Right lobe of liver (tissue), 6 donors: ENCODE data around the gene FAHD2B. TPM values are rescaled to one million over a fixed set of nuclear protein-coding genes. Genes with fewer than 3 reads are reported as not detected.
"Not testable (repeated sequence)": the region's sequence is repeated elsewhere in the genome, so short reads cannot be mapped to it uniquely, and the experiment has no call there.

Source experiments
- ATAC-seq, 4 donors: fragments of 200-7000 bp; cut with Tn5 transposase; one replicate each; pipeline ENCODE4 v1.9.1; 2020; ENCODE audit warnings: mild to moderate bottlenecking in 4 of 4, moderate library complexity in 4 of 4
- DNase-seq, 3 donors: peaks; one replicate each; pipeline ENCODE4 v3.0.0-alpha.2; 2020
- H3K27ac ChIP-seq, 3 donors: fragments of 200-600 bp; one replicate each; pipeline ENCODE4 v1.8.0; 2022
- H3K27me3 ChIP-seq, 2 donors: fragments of 200-600 bp; one replicate each; pipeline ENCODE4 v1.8.0; 2022
- H3K36me3 ChIP-seq, 4 donors: fragments of 200-600 bp; sonication (generic) in 1 of 4; one replicate each; pipeline versions ENCODE4 v1.5.1 to v1.8.0; 2017 to 2022; ENCODE audit warnings: control low read depth in 1 of 4
- H3K4me1 ChIP-seq, 4 donors: fragments of 200-600 bp; sonication (generic) in 1 of 4; one replicate each; pipeline versions ENCODE4 v1.5.1 to v1.8.0; 2017 to 2022; ENCODE audit warnings: control low read depth in 1 of 4
- H3K4me3 ChIP-seq, 3 donors: fragments of 200-600 bp; one replicate each; pipeline ENCODE4 v1.8.0; 2022
- H3K9me3 ChIP-seq, 4 donors: fragments of 200-600 bp; sonication (generic) in 1 of 4; one replicate each; pipeline versions ENCODE4 v1.5.1 to v1.8.0; 2017 to 2022; ENCODE audit warnings: control low read depth in 1 of 4
- WGBS: methylation state at CpG from one replicate; pipeline ENCODE4 v1.1.6; 2018; ENCODE audit warnings: low coverage, low lambda C conversion rate; ENCODE audit not compliant: insufficient coverage; ENCODE audit errors: missing lambda C conversion rate; 5-methylcytosine and 5-hydroxymethylcytosine counted together
- intact Hi-C, 2 donors: fragments of 100-400 bp; cut with DNase I; formaldehyde crosslinking; loops; one replicate each; pipeline versions ENCODE4 v1.11.2 to v1.14.1; 2022
- small RNA-seq, 2 experiments: library from RNA; depleted of rRNA; stranded (forward); fragments of <200 nt; gene quantifications; one replicate each; pipeline ENCODE3, GENCODE V24; 2016
- total RNA-seq, 6 experiments: library from RNA; depleted of rRNA in 2 of 6; stranded (reverse); fragments of >200 nt in 2 of 6; fragmentation: NEBNext Ultra II Directional in 3 of 6; extraction: Animal tissue kit (Norgen Biotek cat#: 25700) in 3 of 6; gene quantifications; one replicate each; pipeline versions ENCODE4 v1.1.0 to v1.2.4, GENCODE V29; 2016 to 2023
- donor health status: DM: no; HTN: yes; CAD: no.
- donor health status: DM: no; HTN: no; CAD: no.
- donor health status: DM: no; HTN: no; CAD: no.
- donor health status: DM: no; HTN: yes; CAD: no.
- donor health status: DM: no; HTN: yes; CAD: no.

FAHD2B gene
- total RNA-seq, 6 experiments from 2014 or later = 1.8 to 4.6 (median 3.2) TPM

DNA sequence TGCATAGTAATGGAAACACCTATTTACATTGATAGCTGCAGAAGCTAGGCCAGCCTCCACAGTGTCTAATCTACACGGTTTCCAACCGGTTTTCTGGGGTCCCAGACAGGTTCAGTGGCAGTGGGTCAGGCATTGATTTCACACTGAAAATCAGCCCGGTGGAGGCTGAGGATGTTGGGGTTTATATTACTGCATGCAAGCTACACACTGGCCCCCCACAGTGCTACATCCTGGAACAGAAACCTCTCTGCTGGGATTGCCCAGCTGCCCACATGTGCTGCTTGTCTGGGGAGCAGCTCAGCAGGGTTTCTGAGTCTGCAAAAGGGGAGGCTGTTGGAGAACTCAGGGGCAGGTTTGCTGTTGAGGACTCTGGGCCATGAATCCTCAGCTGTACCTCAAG is 48.0 kb downstream of the FAHD2B start:
- not testable (repeated sequence) for H3K9me3 ChIP-seq, H3K36me3 ChIP-seq

DNA sequence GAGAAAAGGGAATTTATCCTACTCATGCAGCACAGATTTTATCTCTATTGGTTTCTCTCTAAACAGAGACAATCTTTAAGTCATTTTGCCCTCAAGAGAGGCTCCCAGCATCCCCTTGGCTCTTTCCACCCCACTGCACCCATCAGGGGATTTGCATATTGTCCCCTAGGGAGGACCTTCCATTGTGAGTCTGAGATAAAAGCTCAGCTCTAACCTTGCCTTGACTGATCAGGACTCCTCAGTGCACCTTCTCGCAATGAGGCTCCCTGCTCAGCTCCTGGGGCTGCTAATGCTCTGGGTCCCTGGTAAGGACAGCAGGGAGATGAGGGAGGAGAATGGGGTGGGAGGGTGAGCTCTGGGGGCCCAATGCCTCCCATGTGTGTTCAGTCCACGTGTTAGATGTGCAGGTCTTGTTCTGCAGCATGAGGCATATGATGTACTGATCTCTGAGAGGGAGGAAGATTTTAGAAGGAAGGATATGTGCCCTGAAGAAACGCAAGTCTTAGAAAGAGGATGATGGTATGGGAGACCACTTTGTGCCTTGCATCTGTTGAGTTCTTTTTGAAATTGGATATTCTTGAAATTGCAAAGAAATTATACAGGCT is 48.7 kb downstream of the FAHD2B start:
- 51% methylated on average over 3 of the region's 3 CpGs for WGBS
- H3K27ac ChIP-seq, H3K36me3 ChIP-seq, ATAC-seq, DNase-seq, H3K4me1 ChIP-seq, intact Hi-C loops, H3K9me3 ChIP-seq, H3K4me3 ChIP-seq, H3K27me3 ChIP-seq: not testable (repeated sequence)

More for the DNA sequence above, 48.0 kb downstream of the FAHD2B start:
- H3K4me1 ChIP-seq, H3K27ac ChIP-seq, ATAC-seq, H3K27me3 ChIP-seq, H3K4me3 ChIP-seq, DNase-seq, intact Hi-C loops: not testable (repeated sequence)
- WGBS = 64% methylated on average over 3 of the region's 3 CpGs

Small RNA genes within 50 kb of the gene (small RNA-seq; reads per million reads assigned to genes)
- gene AC018892.1 = 0 reads per million in 2 experiments
- gene IGKV1OR2-3 = 0 reads per million in 2 experiments
- gene IGKV2OR2-2 = 0 reads per million in 2 experiments
- 0 reads per million in 2 experiments for gene RN7SL313P

Other genes starting within 250 kb of the FAHD2B start
- 10 to 100 TPM in 3 of 6 experiments, 1 to 10 TPM in 3; 6.0 to 16.3 (median 9.7) TPM for gene ANKRD39, start 236.9 kb downstream of the FAHD2B start, total RNA-seq
- gene SEMA4C, start 224.8 kb downstream of the FAHD2B start, total RNA-seq = 10 to 100 TPM; 11.9 to 18.9 (median 12.6) TPM
- under 1 TPM in 1 of 6 experiments, not detected in 5; 0.33 TPM for gene FAM178B, start 108.3 kb downstream of the FAHD2B start, total RNA-seq
- 1 to 10 TPM; 2.8 to 4.8 (median 4.2) TPM for gene ANKRD36, start 18.3 kb upstream of the FAHD2B start, total RNA-seq